ENCODE data around the gene SPRR5. TPM values are rescaled to one million over a fixed set of nuclear protein-coding genes. Genes with fewer than 3 reads are reported as not detected.

The SPRR5 gene
- total RNA-seq, 2 experiments from 2014 or later, result not detected

GRCh38 chr1:152977614-152978013, 30.6 kb downstream of the SPRR5 start:
- Mint-ChIP-seq H3K4me3 (no peak overlapping the region), H3K36me3 (ENCODE audit: low read depth) (no peaks in the 10 kb centered on the region), H3K9me3 (no peaks in the 10 kb centered on the region), H3K4me1 (ENCODE audit: low read depth) (no peaks in the 10 kb centered on the region), H3K27me3 (peaks cover 80% of the 10 kb centered on the region), H3K27ac (no peak overlapping the region)
- Histone ChIP-seq H3K4me3 (ENCODE audit: low read length) (no peak overlapping the region), H3K4me1 (ENCODE audit: insufficient read depth, low read length) (no peaks in the 10 kb centered on the region), H3K9me3 (ENCODE audit: control insufficient read depth in 1 of 2, insufficient read depth in 1 of 2, low read length in 2 of 2) (peaks cover 0 to 5% of the 10 kb centered on the region in 2 experiments), H3K36me3 (ENCODE audit: insufficient read depth, low read length) (no peaks in the 10 kb centered on the region), H3K27me3 (ENCODE audit: control insufficient read depth in 1 of 2, insufficient read depth in 2 of 2, low read length in 2 of 2) (peaks cover 3 to 6% of the 10 kb centered on the region in 2 experiments), H3K27ac (ENCODE audit: low read depth in 1 of 2, low read length in 2 of 2) (no peak overlapping the region)
- no peak for DNase-seq
- no peak for ATAC-seq (ENCODE audit: poor library complexity)
- intact Hi-C loops (cut with DNase I, micrococcal nuclease), result no loop called here
- ChIA-PET POLR2A (no interaction called here), CTCF (no interaction called here)
- TF ChIP-seq CTCF (IDR thresholded peaks at IDR 0.05), result no peak

GRCh38 chr1:152980676-152981075, 33.7 kb downstream of the SPRR5 start:
- peaks cover 3 to 26% of the 10 kb centered on the region in 2 experiments for H3K27me3 ChIP-seq (ENCODE audit: control insufficient read depth in 1 of 2, insufficient read depth in 2 of 2, low read length in 2 of 2)
- no peaks in the 10 kb centered on the region for H3K36me3 ChIP-seq (ENCODE audit: insufficient read depth, low read length)
- no peaks in the 10 kb centered on the region for H3K4me1 ChIP-seq (ENCODE audit: insufficient read depth, low read length)
- intact Hi-C loops (cut with DNase I, micrococcal nuclease), result no loop called here
- Mint-ChIP-seq H3K36me3 (ENCODE audit: low read depth) (no peaks in the 10 kb centered on the region), H3K27ac (no peak overlapping the region), H3K9me3 (no peaks in the 10 kb centered on the region), H3K4me3 (no peak overlapping the region), H3K4me1 (ENCODE audit: low read depth) (no peaks in the 10 kb centered on the region), H3K27me3 (peaks cover 90% of the 10 kb centered on the region)
- no peak overlapping the region for H3K27ac ChIP-seq (ENCODE audit: low read depth in 1 of 2, low read length in 2 of 2)
- CTCF ChIA-PET, result no interaction called here
- ATAC-seq (ENCODE audit: poor library complexity) (no peak), DNase-seq (no peak)
- POLR2A ChIA-PET, result no interaction called here
- peaks cover 0 to 5% of the 10 kb centered on the region in 2 experiments for H3K9me3 ChIP-seq (ENCODE audit: control insufficient read depth in 1 of 2, insufficient read depth in 1 of 2, low read length in 2 of 2)
- no peak for TF ChIP-seq CTCF (IDR thresholded peaks at IDR 0.05)
- no peak overlapping the region for H3K4me3 ChIP-seq (ENCODE audit: low read length)

GRCh38 chr1:152981146-152981871, 34.3 kb downstream of the SPRR5 start:
- H3K36me3 ChIP-seq (ENCODE audit: insufficient read depth, low read length), result no peaks in the 10 kb centered on the region
- intact Hi-C loops (cut with DNase I, micrococcal nuclease), result no loop called here
- no peak overlapping the region for H3K4me3 Mint-ChIP-seq
- no peaks in the 10 kb centered on the region for H3K4me1 ChIP-seq (ENCODE audit: insufficient read depth, low read length)
- H3K27me3 Mint-ChIP-seq, result peaks cover 90% of the 10 kb centered on the region
- H3K27me3 ChIP-seq (ENCODE audit: control insufficient read depth in 1 of 2, insufficient read depth in 2 of 2, low read length in 2 of 2), result peaks cover 5 to 32% of the 10 kb centered on the region in 2 experiments
- H3K4me1 Mint-ChIP-seq (ENCODE audit: low read depth), result no peaks in the 10 kb centered on the region
- ChIA-PET CTCF (no interaction called here), POLR2A (no interaction called here)
- no peaks in the 10 kb centered on the region for H3K9me3 Mint-ChIP-seq
- ATAC-seq (ENCODE audit: poor library complexity) (no peak), DNase-seq (no peak)
- H3K4me3 ChIP-seq (ENCODE audit: low read length), result no peak overlapping the region
- H3K27ac ChIP-seq (ENCODE audit: low read depth in 1 of 2, low read length in 2 of 2), result no peak overlapping the region
- peaks cover 0 to 5% of the 10 kb centered on the region in 2 experiments for H3K9me3 ChIP-seq (ENCODE audit: control insufficient read depth in 1 of 2, insufficient read depth in 1 of 2, low read length in 2 of 2)
- H3K27ac Mint-ChIP-seq, result no peak overlapping the region
- TF ChIP-seq CTCF (IDR thresholded peaks at IDR 0.05), result no peak
- no peaks in the 10 kb centered on the region for H3K36me3 Mint-ChIP-seq (ENCODE audit: low read depth)
